Activated CD4-positive, alpha-beta T cell treated with anti-CD3 and anti-CD28 coated beads, Interleukin-2, amount 50 U/mL, for 24 hours (primary cell): ENCODE measurements around the gene ZNHIT6.
A peak's percentile ranks its signal among the peaks of the same experiment; 100 is the strongest.
"Not testable (repeated sequence)": the region's sequence is repeated elsewhere in the genome, so short reads cannot be mapped to it uniquely, and the experiment has no call there.

Experiments used
- DNase-seq, 2 donors: peaks; one replicate each; pipeline ENCODE4 v3.0.0-alpha.2; 2020; ENCODE audit warnings: low read depth in 1 of 2, low spot score in 1 of 2

Gene ZNHIT6

GRCh38 chr1:85707990-85708828 is at the start of gene ZNHIT6:
Gene ZNHIT6, minus strand, starts transcription at chr1:85708433. Its CDS starts 149 bp downstream, at chr1:85708284.
- peak; percentile 65 to 85 for DNase-seq

GRCh38 chr1:85756864-85757263 is 48.6 kb upstream of the ZNHIT6 start:
- DNase-seq = no peak

- DNase-seq = no peak
Observed at GRCh38 chr1:85748120-85748519, 39.9 kb upstream of the ZNHIT6 start.

- no peak for DNase-seq
Observed at GRCh38 chr1:85746777-85747176, 38.5 kb upstream of the ZNHIT6 start.

- DNase-seq = no peak
Observed at GRCh38 chr1:85743814-85744213, 35.6 kb upstream of the ZNHIT6 start.

GRCh38 chr1:85734931-85735330 is 26.7 kb upstream of the ZNHIT6 start:
- DNase-seq = no peak

GRCh38 chr1:85718678-85719340 is 10.6 kb upstream of the ZNHIT6 start:
- no peak for DNase-seq

GRCh38 chr1:85714418-85715114 is 6.3 kb upstream of the ZNHIT6 start:
- not testable (repeated sequence) for DNase-seq

- no peak for DNase-seq
Observed at GRCh38 chr1:85708829-85709227, 595 bp upstream of the ZNHIT6 start.

GRCh38 chr1:85707267-85707989 is 805 bp downstream of the ZNHIT6 start:
- DNase-seq = no peak

GRCh38 chr1:85705940-85706339 is 2.3 kb downstream of the ZNHIT6 start:
- DNase-seq = no peak

- no peak for DNase-seq
Observed at GRCh38 chr1:85700422-85700821, 7.8 kb downstream of the ZNHIT6 start.

GRCh38 chr1:85697895-85698294 is 10.3 kb downstream of the ZNHIT6 start:
- DNase-seq = no peak

GRCh38 chr1:85692730-85693314 is 15.4 kb downstream of the ZNHIT6 start:
- no peak for DNase-seq

- DNase-seq = no peak
Observed at GRCh38 chr1:85689775-85690404, 18.3 kb downstream of the ZNHIT6 start.

- no peak for DNase-seq
Observed at GRCh38 chr1:85683292-85684025, 24.8 kb downstream of the ZNHIT6 start.

- no peak for DNase-seq
Observed at GRCh38 chr1:85681087-85681486, 27.1 kb downstream of the ZNHIT6 start.

GRCh38 chr1:85678193-85678592 is 30.0 kb downstream of the ZNHIT6 start:
- DNase-seq = no peak

GRCh38 chr1:85677656-85678055 is 30.6 kb downstream of the ZNHIT6 start:
- DNase-seq = no peak
